Mesothelial cell of epicardium (in vitro differentiated cells): ENCODE measurements around the gene NPDC1. TPM values are rescaled to one million over a fixed set of nuclear protein-coding genes. Genes with fewer than 3 reads are reported as not detected.

Source experiments
- DNase-seq, 2 experiments: peaks; one replicate each; pipeline ENCODE4 v3.0.0; 2021; ENCODE audit warnings: low spot score in 2 of 2; ENCODE audit not compliant: unreplicated experiment in 2 of 2
- H3K27ac Mint-ChIP-seq: 2 replicates; pipeline ENCODE4 v1.8.0; 2021; ENCODE audit warnings: mixed read lengths
- H3K27me3 Mint-ChIP-seq: 2 replicates; pipeline ENCODE4 v1.8.0; 2021; ENCODE audit warnings: low read depth, mixed read lengths
- H3K36me3 Mint-ChIP-seq: 2 replicates; pipeline ENCODE4 v1.8.0; 2021; ENCODE audit warnings: mixed read lengths
- H3K4me1 Mint-ChIP-seq: 2 replicates; pipeline ENCODE4 v1.8.0; 2021; ENCODE audit warnings: mixed read lengths
- H3K4me3 Mint-ChIP-seq: 2 replicates; pipeline ENCODE4 v1.8.0; 2021; ENCODE audit warnings: mild to moderate bottlenecking, moderate library complexity, mixed read lengths
- H3K9me3 Mint-ChIP-seq: 2 replicates; pipeline ENCODE4 v1.8.0; 2021; ENCODE audit warnings: mixed read lengths
- total RNA-seq: library from RNA; stranded (reverse); gene quantifications from 3 replicates; pipeline ENCODE4 v1.2.1, GENCODE V29; 2021
- TF ChIP-seq, protein P1 (sequence below): fragments of 200-600 bp; sonication (generic); IDR thresholded peaks from one replicate; pipeline ENCODE4 v1.5.0; 2021; ENCODE audit warnings: antibody characterized with exemption; ENCODE audit not compliant: unreplicated experiment

NPDC1 gene
- total RNA-seq, 1 donor from 2014 or later, result 75.8 TPM

- TF ChIP-seq, protein P1, sequence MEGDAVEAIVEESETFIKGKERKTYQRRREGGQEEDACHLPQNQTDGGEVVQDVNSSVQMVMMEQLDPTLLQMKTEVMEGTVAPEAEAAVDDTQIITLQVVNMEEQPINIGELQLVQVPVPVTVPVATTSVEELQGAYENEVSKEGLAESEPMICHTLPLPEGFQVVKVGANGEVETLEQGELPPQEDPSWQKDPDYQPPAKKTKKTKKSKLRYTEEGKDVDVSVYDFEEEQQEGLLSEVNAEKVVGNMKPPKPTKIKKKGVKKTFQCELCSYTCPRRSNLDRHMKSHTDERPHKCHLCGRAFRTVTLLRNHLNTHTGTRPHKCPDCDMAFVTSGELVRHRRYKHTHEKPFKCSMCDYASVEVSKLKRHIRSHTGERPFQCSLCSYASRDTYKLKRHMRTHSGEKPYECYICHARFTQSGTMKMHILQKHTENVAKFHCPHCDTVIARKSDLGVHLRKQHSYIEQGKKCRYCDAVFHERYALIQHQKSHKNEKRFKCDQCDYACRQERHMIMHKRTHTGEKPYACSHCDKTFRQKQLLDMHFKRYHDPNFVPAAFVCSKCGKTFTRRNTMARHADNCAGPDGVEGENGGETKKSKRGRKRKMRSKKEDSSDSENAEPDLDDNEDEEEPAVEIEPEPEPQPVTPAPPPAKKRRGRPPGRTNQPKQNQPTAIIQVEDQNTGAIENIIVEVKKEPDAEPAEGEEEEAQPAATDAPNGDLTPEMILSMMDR, result no peak
- no peaks in the 10 kb centered on the region for H3K36me3 Mint-ChIP-seq
- no peak for DNase-seq
- H3K9me3 Mint-ChIP-seq, result no peaks in the 10 kb centered on the region
- H3K27ac Mint-ChIP-seq, result no peak overlapping the region
- peaks cover 79% of the 10 kb centered on the region for H3K27me3 Mint-ChIP-seq
- H3K4me1 Mint-ChIP-seq, result peaks cover 8% of the 10 kb centered on the region
- H3K4me3 Mint-ChIP-seq, result no peak overlapping the region
Observed at GRCh38 chr9:137054932-137055384, 9.0 kb upstream of the NPDC1 start.

DNA sequence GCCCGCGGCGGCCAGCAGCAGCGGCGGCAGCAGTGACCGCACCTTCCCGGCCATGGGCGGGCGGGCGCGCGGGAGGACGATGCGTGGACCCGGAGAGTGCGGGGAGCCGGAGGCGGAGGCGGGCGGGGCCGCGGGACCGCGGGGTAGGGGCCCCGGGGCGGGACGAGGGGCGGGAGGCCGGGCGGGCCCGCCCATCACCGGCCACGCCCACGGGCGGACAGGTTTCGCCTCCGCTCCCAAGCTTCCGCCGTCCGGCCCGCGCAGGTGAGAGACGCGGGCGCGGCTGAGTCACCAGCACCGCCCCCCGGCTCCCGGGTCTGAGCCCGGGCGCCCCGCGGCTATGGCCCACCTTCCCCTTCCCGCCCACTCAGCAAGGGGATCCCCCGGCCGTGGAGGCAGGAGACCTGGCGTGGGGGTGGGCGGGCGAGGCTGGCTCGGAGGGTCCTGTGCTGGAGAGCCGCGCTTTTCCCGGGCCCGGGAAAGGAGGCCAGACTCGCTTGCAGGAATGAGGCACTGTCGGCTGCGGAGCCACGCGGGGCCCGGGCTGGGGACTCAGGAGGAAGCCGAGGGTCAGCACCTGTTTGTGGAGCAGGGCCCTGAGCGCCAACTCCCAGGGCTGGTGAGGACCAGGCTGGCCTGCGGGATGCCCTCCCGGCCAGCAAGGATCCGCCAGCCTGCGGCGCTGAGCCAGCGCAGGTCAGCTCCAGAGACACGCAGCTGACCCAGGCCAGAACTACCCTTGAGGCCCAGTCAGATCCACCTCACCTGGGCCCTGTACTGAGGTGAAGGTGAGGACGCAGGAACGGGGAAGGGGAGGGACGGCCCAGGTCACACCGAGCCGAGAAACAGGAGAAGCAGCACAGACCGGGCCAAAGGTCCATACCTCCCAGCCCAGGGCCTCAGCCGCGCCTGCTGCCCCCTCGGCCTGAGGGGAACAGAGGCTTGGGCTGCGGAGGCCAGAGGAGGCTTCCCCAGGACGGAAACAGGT is 8.3 kb upstream of the NPDC1 start, which contains the start of gene ENTPD2:
Gene ENTPD2, minus strand, starts transcription at position 118 of the 988 bp plus-strand sequence. Its CDS starts 64 bp downstream, at position 54.
- H3K9me3 Mint-ChIP-seq, result no peaks in the 10 kb centered on the region
- H3K36me3 Mint-ChIP-seq, result no peaks in the 10 kb centered on the region
- DNase-seq, result no peak
- H3K4me1 Mint-ChIP-seq, result peaks cover 8% of the 10 kb centered on the region
- no peak within 1 kb of the TSS for H3K27ac Mint-ChIP-seq
- peak within 1 kb of the TSS; percentile 31 for H3K4me3 Mint-ChIP-seq
- TF ChIP-seq, protein P1, result no peak
- peaks cover 86% of the 10 kb centered on the region for H3K27me3 Mint-ChIP-seq

DNA sequence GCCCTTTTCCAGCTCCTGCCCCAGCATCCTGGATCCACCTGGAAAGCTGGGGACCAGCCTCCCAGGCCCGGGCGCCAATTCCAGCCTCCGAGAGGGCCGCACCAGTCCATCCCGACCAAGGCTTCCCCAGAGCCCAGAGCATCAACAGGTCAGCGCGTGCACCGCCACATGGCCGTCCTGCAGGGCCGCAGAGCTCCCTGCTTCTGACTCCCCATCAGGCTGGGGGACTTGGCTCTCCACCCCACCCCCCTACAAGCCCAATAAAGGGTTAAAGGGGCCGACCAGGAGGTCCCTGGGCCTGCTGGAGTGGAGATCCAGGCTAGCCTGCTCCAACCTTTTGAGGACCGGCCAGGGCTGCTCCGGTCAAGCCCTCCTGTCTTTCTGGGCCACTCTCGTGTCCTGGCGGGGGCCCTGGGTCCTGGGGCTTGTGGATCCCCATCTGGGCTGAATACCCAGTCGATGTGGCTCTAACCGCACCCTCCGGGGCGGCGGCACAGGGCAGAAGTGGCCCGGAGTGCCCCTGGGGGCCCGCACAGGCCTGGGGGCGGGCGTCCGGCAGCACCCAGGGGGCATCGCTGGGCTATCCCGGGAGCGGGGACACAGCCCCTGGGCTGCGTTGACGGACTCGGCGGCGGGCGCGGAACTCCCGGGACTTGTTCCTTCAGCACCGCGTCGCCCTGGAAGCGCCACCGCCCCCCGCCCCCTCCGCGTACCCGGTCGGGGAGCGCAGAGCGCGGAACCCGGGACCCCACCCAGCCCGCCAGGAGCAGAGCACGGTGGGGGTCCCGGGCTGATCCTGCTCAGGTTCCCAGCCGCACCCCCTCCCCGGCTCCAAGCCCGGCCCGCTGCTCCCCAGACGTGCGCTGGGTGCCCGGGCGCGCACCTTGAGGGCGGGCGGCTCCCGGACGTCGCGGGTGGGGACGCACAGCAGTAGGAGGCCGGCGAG is 7.3 kb upstream of the NPDC1 start:
- peaks cover 85% of the 10 kb centered on the region for H3K27me3 Mint-ChIP-seq
- peak overlapping the region; percentile 31 for H3K4me3 Mint-ChIP-seq
- H3K27ac Mint-ChIP-seq, result no peak overlapping the region
- no peaks in the 10 kb centered on the region for H3K9me3 Mint-ChIP-seq
- no peak for DNase-seq
- H3K4me1 Mint-ChIP-seq, result peaks cover 8% of the 10 kb centered on the region
- TF ChIP-seq, protein P1, result no peak
- no peaks in the 10 kb centered on the region for H3K36me3 Mint-ChIP-seq

- Mint-ChIP-seq H3K9me3 (no peaks in the 10 kb centered on the region), H3K27me3 (peaks cover 84% of the 10 kb centered on the region), H3K27ac (no peak overlapping the region), H3K4me1 (peaks cover 8% of the 10 kb centered on the region), H3K36me3 (no peaks in the 10 kb centered on the region), H3K4me3 (no peak overlapping the region)
- TF ChIP-seq, protein P1, result no peak
- no peak for DNase-seq
Observed at GRCh38 chr9:137052293-137052692, 6.3 kb upstream of the NPDC1 start.

- TF ChIP-seq, protein P1, result no peak
- H3K36me3 Mint-ChIP-seq, result no peaks in the 10 kb centered on the region
- peaks cover 8% of the 10 kb centered on the region for H3K4me1 Mint-ChIP-seq
- DNase-seq, result no peak
- H3K27ac Mint-ChIP-seq, result no peak overlapping the region
- H3K9me3 Mint-ChIP-seq, result no peaks in the 10 kb centered on the region
- peaks cover 87% of the 10 kb centered on the region for H3K27me3 Mint-ChIP-seq
- H3K4me3 Mint-ChIP-seq, result no peak overlapping the region
Observed at GRCh38 chr9:137051145-137051724, 5.3 kb upstream of the NPDC1 start.
